Spleen (tissue), 11 donors: ENCODE data around the gene FOXF1. TPM values are rescaled to one million over a fixed set of nuclear protein-coding genes. Genes with fewer than 3 reads are reported as not detected.

Experiments
- DNase-seq: peaks from one replicate; pipeline ENCODE4 v3.0.0-alpha.2; 2020
- H3K27ac ChIP-seq, 8 donors: fragments of 200-600 bp; sonication (generic) in 7 of 8; 1 replicate in 4 of 8; 2 replicates in 4 of 8; pipeline versions ENCODE4 v1.5.0 to v1.8.0; 2016 to 2021; ENCODE audit warnings: inconsistent platforms in 4 of 8, mild to moderate bottlenecking in 4 of 8, moderate library complexity in 1 of 8
- H3K27me3 ChIP-seq, 7 donors: fragments of 200-600 bp; sonication (generic) in 6 of 7; replicated peaks in 1 of 7; 1 replicate in 4 of 7; 2 replicates in 3 of 7; pipeline versions ENCODE4 v1.5.0 to v1.8.0; 2016 to 2021; ENCODE audit warnings: inconsistent platforms in 3 of 7, mild to moderate bottlenecking in 1 of 7
- H3K36me3 ChIP-seq, 6 donors: fragments of 200-600 bp; sonication (generic) in 5 of 6; 1 replicate in 4 of 6; 2 replicates in 2 of 6; pipeline versions ENCODE4 v1.5.0 to v1.8.0; 2016 to 2021; ENCODE audit warnings: inconsistent platforms in 2 of 6
- H3K4me1 ChIP-seq, 6 donors: fragments of 200-600 bp; sonication (generic) in 5 of 6; 1 replicate in 3 of 6; 2 replicates in 3 of 6; pipeline versions ENCODE4 v1.5.0 to v1.8.0; 2016 to 2021; ENCODE audit warnings: inconsistent platforms in 3 of 6
- H3K4me3 ChIP-seq, 8 donors: fragments of 200-600 bp; sonication (generic) in 7 of 8; 1 replicate in 4 of 8; 2 replicates in 4 of 8; pipeline versions ENCODE4 v1.5.0 to v1.8.0; 2016 to 2021; ENCODE audit warnings: inconsistent platforms in 4 of 8, mild to moderate bottlenecking in 4 of 8, moderate library complexity in 2 of 8
- H3K9me3 ChIP-seq, 8 donors: fragments of 200-600 bp; sonication (generic) in 7 of 8; 1 replicate in 4 of 8; 2 replicates in 4 of 8; pipeline versions ENCODE4 v1.5.0 to v1.8.0; 2016 to 2021; ENCODE audit warnings: inconsistent platforms in 4 of 8
- POLR2A ChIP-seq, 3 donors: fragments of 450-650 bp; IDR thresholded peaks; one replicate each; pipeline ENCODE4 v1.5.1; 2017; ENCODE audit warnings: antibody characterized with exemption in 3 of 3, mild to moderate bottlenecking in 1 of 3
- POLR2AphosphoS5 ChIP-seq, 3 donors: sonication (generic); formaldehyde crosslinking; IDR thresholded peaks; one replicate each; pipeline ENCODE4 v1.5.1; 2017; ENCODE audit warnings: antibody characterized with exemption in 3 of 3
- WGBS, 5 donors: extraction: QIAGEN DNeasy Blood & Tissue Kit in 3 of 5; methylation state at CpG; one replicate each; pipeline versions ENCODE4 v1.1.5 to v1.1.7; 2013 to 2018; 5-methylcytosine and 5-hydroxymethylcytosine counted together
- intact Hi-C: fragments of 100-400 bp; cut with DNase I; formaldehyde crosslinking; loops from one replicate; pipeline ENCODE4 v1.15.0; 2023; ENCODE audit warnings: low total_unique reads
- polyA plus RNA-seq, 3 donors: library from polyadenylated mRNA; stranded (reverse); fragments of 200-250 nt; gene quantifications; one replicate each; pipeline ENCODE4 v1.2.1, GENCODE V29; 2013
- total RNA-seq, 7 donors: library from RNA; depleted of rRNA in 3 of 7; stranded (reverse); fragments of >200 nt in 3 of 7; fragmentation: NEBNext Ultra II Directional in 4 of 7; extraction: Animal tissue kit (Norgen Biotek cat#: 25700) in 4 of 7; gene quantifications; one replicate each; pipeline versions ENCODE4 v1.1.0 to v1.2.1, GENCODE V29; 2016 to 2021
- TF ChIP-seq, protein P1 (sequence below), 11 experiments: fragments of 200-600 bp in 7 of 11; fragments of 450-650 bp in 4 of 11; sonication (generic) in 4 of 11; IDR thresholded peaks in 8 of 11; conservative IDR thresholded peaks in 3 of 11; 1 replicate in 7 of 11; 2 replicates in 4 of 11; pipeline versions ENCODE4 v1.4.0 to v1.8.0; 2016 to 2021; ENCODE audit warnings: antibody characterized with exemption in 11 of 11, inconsistent platforms in 4 of 11, mild to moderate bottlenecking in 1 of 11
- donor health status: healthy with polysubstance abuse.
- donor health status: DM: no; HTN: no; CAD: no; lungs with moderate emphysema.
- donor health status: DM: no; HTN: no; CAD: no.
- donor health status: Bipolar disorder and iron deficiency.
- donor health status: healthy.
- donor health status: DM: no; HTN: no; CAD: no.
- donor health status: DM: yes; HTN: yes; CAD: no.

The FOXF1 gene
- total and polyA plus RNA-seq, 10 donors: 0.33 to 2.2 (median 0.68) TPM

GRCh38 chr16:86485746-86486145, 24.6 kb upstream of the FOXF1 start:
- H3K27me3 ChIP-seq: peaks cover 0 to 87% (median 7%) of the 10 kb centered on the region in 7 donors
- TF ChIP-seq, protein P1, sequence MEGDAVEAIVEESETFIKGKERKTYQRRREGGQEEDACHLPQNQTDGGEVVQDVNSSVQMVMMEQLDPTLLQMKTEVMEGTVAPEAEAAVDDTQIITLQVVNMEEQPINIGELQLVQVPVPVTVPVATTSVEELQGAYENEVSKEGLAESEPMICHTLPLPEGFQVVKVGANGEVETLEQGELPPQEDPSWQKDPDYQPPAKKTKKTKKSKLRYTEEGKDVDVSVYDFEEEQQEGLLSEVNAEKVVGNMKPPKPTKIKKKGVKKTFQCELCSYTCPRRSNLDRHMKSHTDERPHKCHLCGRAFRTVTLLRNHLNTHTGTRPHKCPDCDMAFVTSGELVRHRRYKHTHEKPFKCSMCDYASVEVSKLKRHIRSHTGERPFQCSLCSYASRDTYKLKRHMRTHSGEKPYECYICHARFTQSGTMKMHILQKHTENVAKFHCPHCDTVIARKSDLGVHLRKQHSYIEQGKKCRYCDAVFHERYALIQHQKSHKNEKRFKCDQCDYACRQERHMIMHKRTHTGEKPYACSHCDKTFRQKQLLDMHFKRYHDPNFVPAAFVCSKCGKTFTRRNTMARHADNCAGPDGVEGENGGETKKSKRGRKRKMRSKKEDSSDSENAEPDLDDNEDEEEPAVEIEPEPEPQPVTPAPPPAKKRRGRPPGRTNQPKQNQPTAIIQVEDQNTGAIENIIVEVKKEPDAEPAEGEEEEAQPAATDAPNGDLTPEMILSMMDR (IDR thresholded peaks at IDR 0.05 in 8 of 11, conservative IDR thresholded peaks at IDR 0.05 in 3 of 11): no peak
- TF ChIP-seq POLR2A (IDR thresholded peaks at IDR 0.05) (no peak), POLR2AphosphoS5 (IDR thresholded peaks at IDR 0.05) (no peak)
- intact Hi-C loops: no loop called here

DNA sequence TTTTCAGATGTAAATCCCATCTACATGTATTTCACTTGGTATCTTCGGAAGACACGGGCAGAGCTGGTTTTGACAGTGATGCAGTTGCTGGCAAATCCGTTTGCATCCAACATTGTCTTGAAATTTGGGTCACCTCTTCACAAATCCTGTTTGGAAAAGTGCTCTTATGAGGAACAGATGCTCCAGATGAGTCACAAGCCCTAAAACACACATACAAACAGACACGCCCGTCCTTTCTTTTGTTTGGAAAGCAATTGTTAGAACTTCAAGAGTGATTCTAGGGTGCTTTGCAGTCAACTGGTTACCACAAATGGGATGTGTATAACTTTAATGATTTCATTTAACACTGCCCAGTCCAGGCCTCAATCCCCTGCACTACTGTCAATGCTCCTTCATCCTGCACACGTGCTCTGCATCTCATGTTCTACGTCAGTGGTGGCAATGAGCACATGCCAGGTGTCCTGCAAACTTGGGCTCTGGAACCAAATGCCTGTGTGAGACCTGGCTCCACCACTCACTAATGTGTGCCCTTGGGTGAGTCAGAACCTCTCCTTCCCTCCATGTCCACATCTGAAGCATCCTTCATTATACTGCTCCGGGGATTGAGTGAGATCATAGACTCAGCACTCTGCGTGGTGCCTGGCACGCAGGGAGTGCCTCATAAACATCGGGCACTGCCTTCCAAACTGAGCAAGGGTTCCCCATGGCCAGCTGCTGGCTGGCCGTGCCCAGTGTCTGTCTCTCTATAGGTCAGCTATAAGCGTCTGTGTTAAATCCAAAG, 19.3 kb upstream of the FOXF1 start:
- intact Hi-C loops: no loop called here
- H3K4me3 ChIP-seq: no peak overlapping the region
- no peak for TF ChIP-seq POLR2AphosphoS5 (IDR thresholded peaks at IDR 0.05)
- TF ChIP-seq, protein P1 (IDR thresholded peaks at IDR 0.05 in 8 of 11, conservative IDR thresholded peaks at IDR 0.05 in 3 of 11): no peak
- no peak for TF ChIP-seq POLR2A (IDR thresholded peaks at IDR 0.05)
- WGBS, 5 donors: 73 to 81% (median 81%) methylated on average over 13 of the region's 13 CpGs
- H3K27ac ChIP-seq: no peak overlapping the region
- H3K9me3 ChIP-seq: no peaks in the 10 kb centered on the region
- peaks cover 0 to 98% (median 42%) of the 10 kb centered on the region in 7 donors for H3K27me3 ChIP-seq
- no peaks in the 10 kb centered on the region for H3K36me3 ChIP-seq
- H3K4me1 ChIP-seq: peaks cover 0 to 1% (median 0%) of the 10 kb centered on the region in 6 donors
- no peak for DNase-seq

More at GRCh38 chr16:86485746-86486145, 24.6 kb upstream of the FOXF1 start:
- 74 to 82% (median 80%) methylated on average over 3 of the region's 3 CpGs for WGBS, 5 donors
- Histone ChIP-seq H3K36me3 (no peaks in the 10 kb centered on the region), H3K4me1 (no peaks in the 10 kb centered on the region), H3K9me3 (peaks cover 0 to 20% (median 15%) of the 10 kb centered on the region in 8 donors), H3K4me3 (no peak overlapping the region), H3K27ac (no peak overlapping the region)
- no peak for DNase-seq

DNA sequence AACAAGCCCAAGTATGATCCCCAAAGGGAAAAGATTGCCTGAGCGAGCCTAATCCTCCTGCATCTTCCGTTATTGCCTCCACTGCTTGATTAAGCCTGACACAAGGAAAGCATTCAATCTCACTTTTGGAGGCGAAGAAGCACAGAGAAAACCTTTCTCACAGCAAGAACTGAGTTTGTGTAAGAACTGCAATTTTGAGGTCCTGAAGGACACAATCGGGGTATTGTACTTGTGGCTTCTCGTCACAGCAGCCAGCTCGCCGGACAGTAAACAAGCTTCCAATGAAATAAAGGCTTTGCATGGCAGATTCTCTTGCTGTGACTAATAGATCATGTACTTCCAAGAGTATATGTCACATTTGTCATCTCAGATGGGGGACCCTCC, 18.7 kb upstream of the FOXF1 start:
- no peaks in the 10 kb centered on the region for H3K9me3 ChIP-seq
- TF ChIP-seq POLR2AphosphoS5 (IDR thresholded peaks at IDR 0.05) (no peak), POLR2A (IDR thresholded peaks at IDR 0.05) (no peak)
- TF ChIP-seq, protein P1 (IDR thresholded peaks at IDR 0.05 in 8 of 11, conservative IDR thresholded peaks at IDR 0.05 in 3 of 11): no peak
- DNase-seq: no peak
- H3K27me3 ChIP-seq: peaks cover 0 to 98% (median 48%) of the 10 kb centered on the region in 7 donors
- H3K4me1 ChIP-seq: peaks cover 0 to 7% (median 0%) of the 10 kb centered on the region in 6 donors
- no peak overlapping the region for H3K4me3 ChIP-seq
- H3K27ac ChIP-seq: no peak overlapping the region
- intact Hi-C loops: no loop called here
- 86 to 91% (median 91%) methylated on average over 7 of the region's 7 CpGs for WGBS, 5 donors
- no peaks in the 10 kb centered on the region for H3K36me3 ChIP-seq

DNA sequence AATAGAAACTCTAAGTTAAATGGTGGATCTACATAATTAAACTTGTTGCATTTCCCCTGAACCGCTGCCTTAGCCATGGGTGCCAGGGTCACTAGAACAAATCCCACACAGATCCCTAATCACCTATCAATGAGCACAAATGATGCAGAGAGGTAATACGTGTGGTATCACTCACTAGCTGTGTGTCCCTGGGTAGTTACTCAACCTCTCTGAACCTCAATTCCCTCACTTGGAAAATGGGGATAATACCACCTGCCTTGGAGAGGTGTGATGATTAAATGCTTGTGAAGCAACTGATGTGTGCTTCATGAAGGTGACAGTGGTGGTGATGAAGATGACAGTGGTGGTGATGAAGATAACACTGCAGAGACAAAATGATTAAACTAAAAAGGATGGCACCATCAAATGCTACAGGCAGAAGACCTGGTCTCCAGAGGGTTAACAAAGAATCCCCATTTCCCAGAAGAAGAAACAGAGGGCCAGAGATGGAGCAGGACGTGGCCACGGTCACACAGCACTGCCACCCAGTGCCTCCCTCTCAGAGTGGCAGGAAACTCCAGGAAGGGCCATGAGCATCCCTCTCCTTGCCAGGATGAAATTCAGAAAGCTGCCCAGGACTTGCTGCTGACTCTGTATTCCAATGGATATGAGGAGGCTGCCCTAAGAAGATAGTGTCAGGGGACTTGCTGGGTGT, 17.9 kb upstream of the FOXF1 start:
- TF ChIP-seq POLR2A (IDR thresholded peaks at IDR 0.05) (no peak), POLR2AphosphoS5 (IDR thresholded peaks at IDR 0.05) (no peak)
- TF ChIP-seq, protein P1 (IDR thresholded peaks at IDR 0.05 in 8 of 11, conservative IDR thresholded peaks at IDR 0.05 in 3 of 11): no peak
- DNase-seq: no peak
- H3K4me1 ChIP-seq: peaks cover 0 to 15% (median 0%) of the 10 kb centered on the region in 6 donors
- intact Hi-C loops: no loop called here
- H3K36me3 ChIP-seq: no peaks in the 10 kb centered on the region
- no peaks in the 10 kb centered on the region for H3K9me3 ChIP-seq
- 54 to 76% (median 67%) methylated on average over 4 of the region's 4 CpGs for WGBS, 5 donors
- peaks cover 0 to 98% (median 56%) of the 10 kb centered on the region in 7 donors for H3K27me3 ChIP-seq
- H3K4me3 ChIP-seq: no peak overlapping the region
- no peak overlapping the region for H3K27ac ChIP-seq
